NCI-H2196 treated with DMSO at 0.1 percent for 48 hours (cell line): ENCODE data around the gene GCG.

Source experiments
- DNase-seq: peaks from one replicate; lab custom pipeline; 2025; ENCODE audit not compliant: unreplicated experiment; lab: John Stamatoyannopoulos, UW

GCG gene

DNA sequence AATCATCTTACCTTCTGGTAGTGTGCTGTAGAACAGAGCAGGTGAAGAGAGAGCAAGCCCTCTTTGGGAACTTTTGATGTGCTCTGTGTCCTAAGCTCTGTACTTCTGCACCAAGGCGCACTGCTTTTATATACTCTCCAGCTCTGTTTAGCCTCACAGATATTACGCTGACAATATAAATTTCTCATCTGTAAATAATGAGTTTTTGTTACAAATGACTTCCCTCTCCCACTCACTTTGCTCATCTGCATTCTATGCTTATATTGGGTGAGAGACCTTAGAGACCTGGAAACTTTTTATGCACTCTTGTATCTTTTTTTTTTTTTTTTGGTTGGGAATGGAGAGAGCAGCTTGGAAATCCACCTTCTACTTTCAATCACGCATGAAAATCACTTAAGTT is at the start of gene GCG:
GCG (minus strand) TSS at position 101 of the 400 bp plus-strand sequence. CDS start 3,069 bp downstream, outside the sequence.
- no peak for DNase-seq

DNA sequence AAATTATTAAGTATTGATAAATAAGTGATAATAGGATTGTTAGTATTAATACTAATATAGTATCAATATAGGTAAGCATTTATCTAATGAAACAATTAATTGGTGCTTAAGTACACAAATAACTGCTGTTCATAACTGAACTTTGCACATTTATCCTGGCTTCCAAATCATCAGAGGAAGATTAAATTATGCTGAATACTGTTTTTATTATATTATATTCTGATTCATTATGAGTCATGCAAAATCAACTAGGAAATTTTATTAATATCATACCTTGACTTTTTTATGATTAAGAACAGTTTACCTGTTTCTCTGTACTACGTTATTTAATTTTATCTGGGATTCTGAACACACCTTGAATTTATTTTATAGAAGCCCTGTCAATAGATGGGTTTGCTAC is 48.6 kb upstream of the GCG start:
- no peak for DNase-seq

DNA sequence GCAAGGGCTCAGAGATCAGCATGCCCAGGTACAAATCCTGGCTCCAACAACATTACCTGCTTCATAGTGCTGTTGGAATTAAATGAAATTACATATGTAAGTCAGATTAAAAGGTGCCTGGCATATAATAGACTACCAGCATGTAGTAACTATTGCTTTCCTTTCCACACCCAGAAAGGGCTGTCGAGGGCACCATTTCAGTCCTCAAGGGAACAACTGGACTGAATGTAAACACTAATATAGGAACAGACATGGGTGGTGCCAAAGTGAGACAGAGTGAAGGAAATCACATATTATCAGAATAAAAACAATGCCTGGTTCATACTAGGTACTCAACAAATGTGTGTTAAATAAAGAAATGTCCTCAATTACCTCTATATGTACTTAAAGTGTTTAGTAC is 47.9 kb upstream of the GCG start:
- no peak for DNase-seq

DNA sequence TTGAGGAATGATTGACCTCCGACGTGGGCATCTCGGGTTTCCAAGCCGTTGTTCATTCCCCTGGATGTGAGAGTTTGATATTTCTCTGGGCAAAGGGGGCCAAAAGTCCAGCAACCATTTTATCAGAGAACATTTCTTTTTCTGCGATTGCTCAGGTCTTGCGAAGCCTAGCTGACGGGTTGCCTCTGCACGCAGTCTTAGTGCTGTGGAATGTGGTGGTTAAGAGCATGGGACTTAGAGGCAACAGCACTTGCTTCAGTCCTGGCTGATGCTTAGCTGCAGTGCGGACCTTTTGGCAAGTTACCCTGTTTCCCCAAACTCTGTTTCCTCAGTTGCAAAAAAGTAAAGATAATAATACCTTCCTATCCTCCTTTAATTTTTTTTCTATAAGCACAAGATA is 46.2 kb upstream of the GCG start:
- no peak for DNase-seq

DNA sequence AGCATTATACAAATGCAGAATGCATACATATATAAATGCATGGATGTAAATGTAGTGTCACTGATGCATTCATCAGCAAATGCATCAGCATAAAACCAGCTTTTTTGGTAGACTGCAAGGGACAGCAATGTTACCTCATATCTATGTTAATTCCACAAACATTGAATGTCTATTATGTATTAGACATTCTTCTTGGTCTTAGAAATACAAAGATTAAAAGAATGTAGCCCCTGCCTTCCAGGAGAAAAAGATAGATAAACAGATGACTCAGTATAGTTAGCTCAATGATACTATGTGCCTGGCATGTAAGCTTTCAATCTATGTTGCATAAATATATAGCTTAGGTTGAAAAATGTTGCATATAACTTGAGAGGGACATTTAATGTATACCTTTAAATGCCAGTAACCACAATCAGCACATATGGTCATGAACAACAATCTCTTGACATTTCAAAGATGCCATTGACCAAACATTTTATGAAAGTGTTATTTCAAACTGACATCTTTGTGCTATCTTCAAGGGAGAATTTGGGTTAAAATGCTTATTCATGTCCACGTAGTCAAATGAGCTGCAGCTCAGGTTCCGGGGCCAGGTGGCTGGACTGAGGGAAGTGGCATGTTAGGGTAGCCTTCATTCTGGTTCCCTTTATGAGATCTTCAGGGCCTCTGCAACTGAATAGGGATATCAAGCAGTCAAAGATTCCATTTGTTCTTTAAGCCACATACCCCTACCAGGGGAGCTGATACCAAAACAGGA is 45.2 kb upstream of the GCG start:
- DNase-seq = no peak

DNA sequence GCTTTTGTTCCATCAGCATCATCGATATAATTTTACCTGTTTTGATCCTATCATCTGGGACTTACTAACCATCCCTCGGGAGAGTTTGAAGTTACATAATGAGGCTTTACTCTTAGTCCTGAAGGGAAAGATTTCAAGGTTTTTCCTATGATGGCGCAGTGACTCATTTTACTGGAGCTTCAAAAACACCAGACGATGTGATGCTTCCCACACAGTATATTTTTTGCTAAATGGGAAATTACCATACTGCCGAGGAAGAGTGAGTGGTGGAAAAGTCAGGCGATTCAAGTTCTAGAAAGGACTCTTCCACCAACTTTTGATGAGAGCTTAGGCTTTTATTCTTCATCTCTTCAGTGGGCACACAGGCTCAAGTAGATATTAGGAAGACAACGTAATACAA is 44.6 kb upstream of the GCG start:
- DNase-seq = no peak

DNA sequence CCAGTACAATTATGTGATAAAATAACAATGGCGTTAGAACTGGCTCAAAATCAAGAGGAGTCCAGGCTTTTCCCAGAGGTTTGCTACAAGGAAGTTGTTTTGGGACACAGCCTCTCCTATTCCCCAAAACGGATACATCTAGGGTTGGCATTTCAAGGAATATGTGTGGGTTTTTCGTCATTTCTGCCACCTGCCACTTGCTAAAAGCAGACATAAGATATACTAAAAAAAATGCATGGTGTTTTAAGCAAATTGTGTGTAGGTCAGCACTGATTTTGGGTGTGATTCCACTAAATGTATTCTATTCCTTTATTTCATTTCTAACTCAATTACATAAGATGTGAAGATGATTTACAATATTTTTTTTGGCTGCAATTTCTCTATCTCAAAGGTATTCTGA is 36.4 kb upstream of the GCG start:
- no peak for DNase-seq

DNA sequence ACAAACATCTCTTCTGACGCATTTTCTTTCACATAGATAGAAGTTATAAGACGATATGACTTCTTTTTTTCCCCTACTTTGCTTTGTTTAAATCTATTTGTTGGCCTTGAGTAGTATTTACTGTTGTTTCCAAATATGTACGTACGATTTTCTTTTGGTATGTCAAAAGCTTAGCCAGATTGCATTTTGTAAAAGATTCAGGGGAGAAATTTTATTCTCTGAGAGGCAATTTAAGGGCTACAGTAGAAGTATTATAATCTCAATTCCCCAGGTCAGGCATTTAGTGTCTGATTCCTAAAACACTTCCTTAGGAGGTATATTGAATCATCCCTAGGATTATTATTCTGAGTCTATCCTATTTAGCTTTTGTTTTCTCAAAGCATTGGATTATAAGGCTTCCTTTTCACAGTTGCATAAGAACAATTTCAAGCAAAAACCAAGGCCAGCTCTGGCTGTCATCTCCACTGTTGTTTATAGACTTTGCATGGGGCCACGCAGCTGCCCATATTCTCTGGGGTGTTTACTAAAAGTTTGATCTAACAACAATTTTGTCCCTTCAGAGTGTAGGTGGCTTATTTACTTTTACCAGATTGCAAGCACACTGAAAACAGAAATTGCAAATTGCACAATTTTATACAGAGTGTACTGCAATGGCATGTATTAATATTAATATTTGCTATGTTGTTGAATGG is 33.6 kb upstream of the GCG start:
- no peak for DNase-seq

DNA sequence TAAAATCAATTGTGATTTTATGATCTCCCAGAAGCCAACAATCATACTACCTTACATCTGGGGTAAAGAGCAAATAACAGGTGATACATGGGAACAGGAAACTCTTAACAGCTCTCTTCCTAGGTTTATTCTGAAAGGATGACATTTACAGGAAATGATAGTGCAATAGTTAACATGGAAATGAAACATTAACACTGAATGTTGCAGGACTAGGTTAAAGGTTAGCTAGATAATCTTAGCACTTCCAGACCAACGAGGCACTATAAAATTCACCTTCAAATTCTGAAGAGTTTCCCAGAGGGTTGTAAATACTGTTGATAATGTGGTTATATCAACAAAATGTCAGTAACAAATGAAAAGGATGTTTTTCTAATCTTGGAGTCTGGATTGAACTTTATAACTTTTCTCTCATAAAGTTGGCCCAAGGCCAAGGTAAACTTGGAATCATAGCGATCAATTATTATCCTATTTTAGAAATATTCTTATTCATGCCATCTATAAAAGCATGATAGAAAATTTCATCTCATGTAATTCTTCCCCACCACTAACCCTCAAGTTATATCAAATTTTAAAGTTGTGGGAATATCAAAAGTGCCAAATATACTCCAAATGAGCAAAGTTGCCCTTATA is 32.9 kb upstream of the GCG start:
- no peak for DNase-seq

DNA sequence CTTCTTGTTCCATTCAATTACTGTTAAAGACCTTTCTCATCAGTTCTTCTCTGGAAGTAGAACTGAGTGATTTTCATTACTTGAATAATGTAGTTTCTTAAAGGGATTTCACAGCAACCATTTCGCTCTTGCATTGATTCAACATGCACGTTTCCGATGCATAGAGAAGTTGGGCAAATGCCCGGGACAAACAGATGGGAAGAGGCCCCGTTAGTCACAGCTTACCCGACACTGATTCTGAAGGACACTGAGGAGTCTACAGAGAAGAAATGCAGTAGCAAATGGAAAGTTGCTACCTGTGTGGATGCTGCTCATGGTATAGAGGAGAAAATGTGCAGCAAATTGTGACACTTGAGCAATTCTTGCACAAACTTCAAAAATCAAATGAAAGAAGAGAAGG is 32.3 kb upstream of the GCG start:
- DNase-seq = no peak

DNA sequence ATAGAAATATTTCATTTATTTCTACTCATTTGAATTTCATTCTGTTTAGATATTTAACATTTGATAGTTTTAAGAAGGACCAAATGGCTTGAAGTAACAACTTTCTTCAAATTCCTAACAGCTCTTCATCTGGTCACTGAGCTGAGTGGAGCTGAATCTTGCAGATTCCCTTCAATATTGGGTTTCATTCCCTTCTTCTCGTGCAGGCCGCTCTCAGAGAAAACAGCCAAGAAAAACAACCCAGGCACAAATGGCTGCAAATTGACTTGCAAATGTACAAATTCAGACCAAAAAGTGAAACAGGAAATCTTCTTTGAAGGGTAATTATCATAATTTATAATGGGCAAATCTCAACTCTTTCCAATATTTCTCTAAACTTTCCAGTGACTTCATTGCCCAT is 30.3 kb upstream of the GCG start:
- DNase-seq = no peak

DNA sequence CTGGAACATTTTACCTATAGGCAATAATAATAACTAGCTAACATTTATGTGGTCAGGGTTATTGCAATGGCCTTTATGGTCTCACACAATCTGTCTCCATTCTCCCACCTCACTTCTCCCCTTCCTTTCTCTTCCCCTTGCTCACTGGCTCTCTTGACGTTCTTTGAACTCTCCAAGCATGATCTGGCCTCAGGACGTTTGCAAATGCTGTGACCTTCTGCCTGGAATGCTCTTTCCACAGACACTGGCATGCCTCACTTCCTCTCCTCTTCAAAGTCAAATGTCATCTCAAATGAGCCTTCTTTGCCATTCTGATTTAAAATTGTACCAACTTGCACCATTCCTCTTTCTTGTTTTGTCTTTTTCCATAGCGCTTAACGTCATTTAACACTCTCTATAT is 25.3 kb upstream of the GCG start:
- no peak for DNase-seq

DNA sequence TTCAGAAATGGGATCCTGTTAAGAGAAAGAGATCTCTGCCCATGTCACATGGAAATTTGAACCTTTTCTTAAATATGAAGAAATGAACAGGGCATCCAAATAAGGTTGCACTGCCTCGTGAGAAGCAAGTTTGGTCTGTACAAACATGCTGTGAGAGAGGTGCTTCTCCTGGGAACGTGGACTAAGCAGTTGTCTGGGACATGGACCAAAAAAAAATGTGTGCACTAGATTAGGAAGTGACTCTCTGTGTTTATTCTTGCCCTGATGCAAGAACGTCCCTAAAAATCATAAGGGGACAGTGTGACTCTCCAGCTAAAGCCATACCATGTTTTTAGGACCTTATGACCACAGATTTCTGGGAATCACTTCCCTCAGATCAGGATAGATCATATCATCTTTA is 23.7 kb upstream of the GCG start:
- DNase-seq = no peak

DNA sequence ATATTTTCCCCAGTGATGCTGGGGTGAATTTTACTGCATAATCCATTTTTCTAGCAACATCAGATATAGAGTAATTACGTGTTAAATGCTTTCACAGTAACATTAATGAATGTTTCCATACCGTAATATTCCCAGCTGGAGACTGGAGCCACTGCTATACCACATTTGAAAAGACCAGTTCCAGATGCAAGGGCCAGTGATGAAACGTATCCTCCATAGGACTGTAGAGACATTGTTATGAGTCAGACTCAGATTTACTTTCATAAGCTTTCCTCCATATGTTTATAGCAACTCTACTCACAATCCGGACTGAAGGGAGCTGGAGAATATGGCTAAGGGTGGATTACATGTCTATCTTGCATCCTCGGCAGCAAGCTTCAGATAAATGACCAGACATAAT is 22.7 kb upstream of the GCG start:
- no peak for DNase-seq

DNA sequence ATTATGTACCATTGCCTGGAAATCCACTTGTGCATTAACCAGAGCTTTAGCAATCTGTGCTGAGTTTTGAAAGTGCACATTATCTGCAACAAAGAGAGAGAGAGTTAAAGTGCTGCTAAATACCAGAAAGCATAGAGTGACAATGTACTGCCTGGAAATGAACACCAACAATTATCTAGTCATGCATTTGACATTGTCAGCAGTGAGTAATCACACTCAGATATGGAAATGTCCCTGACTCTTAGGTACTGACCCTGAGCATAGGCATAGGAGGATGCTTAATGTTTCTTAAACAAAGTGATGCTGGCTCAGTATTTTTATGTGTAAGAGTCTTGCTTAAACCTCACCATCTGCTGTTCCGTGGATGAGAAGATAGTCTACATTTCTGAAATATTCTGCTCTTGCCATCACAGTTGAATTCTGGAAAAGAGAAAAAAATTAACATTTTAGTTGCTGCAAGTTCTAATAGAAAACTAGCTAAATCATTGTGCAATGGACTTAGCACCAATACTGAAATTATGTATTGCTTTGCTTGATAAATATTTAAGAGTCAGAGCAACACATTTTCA is 20.8 kb upstream of the GCG start:
- no peak for DNase-seq

DNA sequence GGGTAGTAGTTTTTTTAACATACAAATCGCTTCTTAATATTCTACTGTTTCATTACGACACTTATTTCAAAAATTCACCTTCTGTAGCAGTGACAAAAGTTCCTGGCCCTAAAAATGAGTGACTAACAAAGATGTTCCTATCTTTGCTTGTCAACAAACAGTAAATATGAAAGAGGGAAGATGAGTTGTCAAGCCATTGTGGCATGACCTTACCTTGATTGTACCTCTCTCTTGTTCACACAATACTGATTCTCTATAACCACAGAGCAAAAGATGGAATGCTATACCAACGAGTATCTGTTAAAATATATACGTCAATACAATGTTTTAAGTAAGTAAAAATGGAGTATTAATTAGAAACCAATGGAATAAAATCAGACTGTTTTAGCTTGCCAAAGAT is 14.7 kb upstream of the GCG start:
- DNase-seq = no peak

DNA sequence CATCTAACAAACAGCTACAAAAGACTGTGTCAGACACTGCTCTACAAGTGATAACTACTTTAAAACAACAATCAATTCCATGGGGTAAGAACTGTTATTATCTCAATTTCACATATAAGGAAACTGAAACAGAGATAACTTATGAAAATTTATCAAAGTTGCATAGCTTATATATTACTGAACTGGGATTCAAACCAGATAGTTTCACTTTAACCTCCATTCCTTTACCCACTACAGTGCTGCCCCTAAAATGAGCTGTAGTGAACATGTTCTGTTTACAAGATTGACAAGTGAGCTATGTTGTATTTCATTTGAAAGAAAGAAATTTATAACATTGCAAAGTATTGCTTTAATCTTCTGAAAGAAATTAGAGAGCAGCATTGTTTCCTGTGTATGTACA is 14.1 kb upstream of the GCG start:
- DNase-seq = no peak

DNA sequence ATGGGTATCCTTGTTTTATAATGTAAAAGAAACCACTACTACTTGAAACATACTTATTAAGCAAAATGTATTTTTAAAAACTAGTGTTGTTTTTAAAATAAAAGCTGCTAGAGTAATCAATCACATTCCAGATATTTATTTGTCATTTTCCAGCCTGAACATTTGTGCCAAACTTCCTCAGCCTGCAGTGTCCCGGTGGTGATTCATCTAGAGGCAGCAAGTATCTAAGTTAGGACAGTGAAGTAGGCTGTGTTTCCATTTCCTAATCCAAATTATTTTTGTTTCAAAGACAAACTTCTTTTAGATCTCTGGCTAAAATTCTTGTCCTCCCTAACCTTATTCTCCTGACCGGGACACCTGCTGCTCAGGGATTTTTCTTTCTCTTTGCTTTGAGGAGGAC is 12.8 kb upstream of the GCG start:
- DNase-seq = no peak

DNA sequence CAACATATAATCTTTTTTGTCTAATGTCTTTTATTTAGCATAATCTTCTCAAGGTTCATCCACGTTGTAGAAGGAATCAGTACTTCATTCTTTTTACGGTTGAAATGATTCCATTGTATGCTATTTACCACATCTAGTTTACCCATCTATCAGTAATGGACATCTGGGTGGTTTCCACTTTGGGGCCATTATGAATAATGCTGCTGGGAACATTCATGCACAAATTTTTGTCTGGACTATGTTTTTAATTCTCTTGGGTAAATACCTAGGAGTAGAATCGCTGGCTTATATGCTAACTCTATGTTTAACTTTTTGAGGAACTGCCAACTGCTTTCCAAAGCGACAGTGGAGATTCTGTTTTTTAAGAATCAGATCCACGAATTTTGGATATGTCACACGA is 7.4 kb upstream of the GCG start:
- DNase-seq = no peak

DNA sequence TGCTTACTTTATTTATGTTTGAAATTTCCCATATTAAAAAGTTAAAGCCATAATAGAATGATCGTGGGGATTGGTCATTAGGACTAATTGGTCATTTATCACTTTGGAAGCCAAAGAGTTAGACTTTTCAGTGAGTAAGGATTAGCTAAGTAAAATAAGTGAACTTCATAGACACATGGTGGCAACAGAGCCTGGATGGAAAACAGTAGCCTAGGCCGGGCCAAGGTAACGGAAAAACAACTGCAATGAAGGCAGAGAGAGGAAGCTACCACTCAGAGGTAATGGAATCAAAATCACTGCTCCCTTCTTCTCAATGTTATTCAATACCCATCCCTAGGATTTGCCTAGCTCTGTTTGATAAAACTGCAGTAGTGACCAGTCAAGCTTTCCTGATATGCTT is 4.1 kb upstream of the GCG start:
- DNase-seq = no peak

DNA sequence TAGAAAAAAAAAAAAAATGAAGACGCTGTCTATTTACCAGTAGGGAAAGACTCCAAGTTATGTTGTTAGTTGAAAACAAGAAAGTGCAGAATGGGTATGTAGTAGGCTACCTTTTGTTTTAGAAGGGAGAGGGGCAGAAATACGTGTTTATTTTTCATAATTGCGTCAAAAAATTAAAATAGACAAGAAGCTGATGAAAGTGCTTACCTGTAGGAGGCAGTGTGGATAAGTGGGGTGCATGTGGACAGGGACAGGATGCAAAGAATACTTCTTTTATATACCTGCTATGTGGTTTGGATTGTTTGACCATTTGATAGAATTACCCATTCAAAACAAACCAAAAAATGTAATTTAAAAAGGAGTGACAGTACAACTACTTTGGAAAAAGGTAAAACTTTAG is 3.0 kb upstream of the GCG start:
- no peak for DNase-seq

DNA sequence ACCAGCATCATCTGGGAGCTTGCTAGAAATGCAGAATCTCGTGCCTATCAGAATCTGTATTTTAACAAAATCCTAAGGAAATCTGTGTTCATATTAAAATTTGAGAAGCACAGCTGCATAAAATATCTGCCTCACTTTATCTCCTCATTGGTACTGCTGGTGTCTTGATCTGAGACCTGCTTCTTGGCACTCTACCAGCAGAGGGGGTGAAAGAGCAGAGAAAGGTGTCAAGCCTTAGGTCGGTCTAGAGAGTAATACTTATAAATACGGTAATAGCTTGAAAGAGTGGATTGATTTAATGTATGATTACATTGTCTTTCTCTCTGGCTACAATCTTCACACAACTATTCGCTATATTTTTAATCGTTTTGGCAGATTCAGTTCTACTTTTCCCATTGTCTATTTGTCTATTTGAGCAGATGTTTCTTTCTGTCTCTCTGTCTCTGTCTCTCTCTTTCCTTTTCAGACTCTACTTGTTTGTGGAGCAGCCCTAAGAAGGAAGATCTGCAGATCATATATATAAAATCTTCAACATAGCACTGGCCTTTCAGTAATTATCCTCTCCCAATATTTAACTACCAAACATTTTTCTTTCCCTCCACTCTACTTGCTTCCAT is 1.7 kb upstream of the GCG start:
- peak; percentile 12 for DNase-seq
